Ramos (cell line): ENCODE measurements around the gene SLC26A1.
"Not testable (repeated sequence)": the region's sequence is repeated elsewhere in the genome, so short reads cannot be mapped to it uniquely, and the experiment has no call there.

Source experiments
- in situ Hi-C: fragments of 300-500 bp; cut with MboI; formaldehyde crosslinking; loops from one replicate; pipeline ENCODE4 v1.14.3; 2022; ENCODE audit warnings: low sequenced_read_pairs; ENCODE audit not compliant: unreplicated experiment

Gene SLC26A1

DNA sequence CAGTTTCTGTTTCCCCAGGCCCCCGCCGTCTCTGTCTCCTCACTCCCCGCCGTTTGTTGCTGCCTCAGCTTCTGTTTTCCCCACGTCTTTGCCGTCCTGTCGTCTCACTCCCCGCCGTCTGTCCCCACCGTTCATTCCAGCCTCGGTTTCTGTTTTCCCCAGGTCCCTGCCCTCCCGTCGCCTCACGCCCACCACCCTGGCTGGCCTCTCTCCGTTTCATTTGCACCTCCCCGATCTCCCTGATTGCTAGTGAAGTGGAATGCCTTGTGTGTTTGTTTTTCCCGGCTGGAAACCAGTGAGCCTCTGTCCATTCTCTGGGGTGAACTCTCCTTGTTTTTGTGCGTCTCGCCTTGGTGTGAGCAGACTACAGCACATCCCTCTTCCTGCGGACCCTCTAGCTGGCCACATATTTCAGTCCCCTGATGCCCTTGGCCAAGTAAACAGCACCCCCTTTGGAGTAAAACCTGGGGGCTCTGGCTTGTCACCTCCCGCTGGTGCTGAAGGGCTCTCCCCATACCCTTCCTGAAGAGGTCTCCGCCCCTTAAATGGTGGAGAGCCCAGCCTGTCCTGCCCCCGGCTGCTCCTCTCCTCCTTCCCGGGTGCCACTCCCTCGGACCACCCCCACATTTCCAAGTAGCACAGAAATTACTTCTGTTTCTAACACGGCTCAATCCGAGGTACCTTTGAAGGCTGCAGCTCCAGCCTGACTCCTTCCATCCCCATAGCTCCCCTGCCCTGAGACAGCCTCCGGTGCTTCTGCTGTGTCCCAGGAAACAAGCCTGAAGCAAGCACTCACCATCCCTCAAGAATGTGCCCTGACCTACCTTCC, 47.7 kb downstream of the SLC26A1 start:
- in situ Hi-C loops: no loop called here

DNA sequence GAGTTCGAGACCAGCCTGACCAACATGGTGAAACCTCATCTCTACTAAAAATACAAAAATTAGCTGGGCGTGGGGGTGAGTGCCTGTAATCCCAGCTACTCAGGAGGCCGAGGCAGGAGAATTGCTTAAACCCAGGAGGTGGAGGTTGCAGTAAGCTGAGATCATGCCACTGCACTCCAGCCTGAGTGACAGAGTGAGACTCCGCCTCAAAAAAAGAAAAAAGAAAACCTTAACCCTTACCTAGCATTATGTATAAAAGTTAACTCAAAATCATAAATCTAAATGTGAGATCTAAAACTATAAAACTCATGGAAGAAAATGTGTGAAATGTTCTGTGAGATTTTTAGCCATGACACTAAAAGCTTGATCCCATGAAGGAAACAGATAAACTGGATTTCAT, 53.7 kb downstream of the SLC26A1 start:
- in situ Hi-C loops: not testable (repeated sequence)
